Colonic mucosa (tissue), 4 donors: Measurements from ENCODE around the gene TMEM198. TPM values are rescaled to one million over a fixed set of nuclear protein-coding genes. Genes with fewer than 3 reads are reported as not detected.

ENCODE experiments used
- DNase-seq: peaks from one replicate; pipeline ENCODE4 v3.0.0-alpha.2; 2020
- H3K27ac ChIP-seq: fragments of 200-600 bp; one replicate; pipeline ENCODE4 v1.8.0; 2021
- H3K27me3 ChIP-seq: fragments of 200-600 bp; one replicate; pipeline ENCODE4 v1.8.0; 2021
- H3K36me3 ChIP-seq: fragments of 200-600 bp; one replicate; pipeline ENCODE4 v1.8.0; 2021
- H3K4me1 ChIP-seq: fragments of 200-600 bp; one replicate; pipeline ENCODE4 v1.8.0; 2021; ENCODE audit warnings: mild to moderate bottlenecking
- H3K4me3 ChIP-seq: fragments of 200-600 bp; one replicate; pipeline ENCODE4 v1.8.0; 2021
- H3K9ac ChIP-seq, 2 donors: one replicate each; pipeline ENCODE4 v1.7.0; 2013; ENCODE audit warnings: control low read depth in 2 of 2, low read depth in 2 of 2, low read length in 2 of 2
- H3K9me3 ChIP-seq: fragments of 200-600 bp; one replicate; pipeline ENCODE4 v1.8.0; 2021
- CTCF ChIP-seq: fragments of 200-600 bp; IDR thresholded peaks from one replicate; pipeline ENCODE4 v1.8.0; 2022; ENCODE audit warnings: antibody characterized with exemption, mild to moderate bottlenecking
- intact Hi-C: fragments of 100-400 bp; cut with DNase I; formaldehyde crosslinking; loops from one replicate; pipeline ENCODE4 v1.14.1; 2022
- total RNA-seq, 2 donors: library from RNA; stranded (reverse); fragmentation: NEBNext Ultra II Directional in 1 of 2; extraction: Animal tissue kit (Norgen Biotek cat#: 25700) in 1 of 2; gene quantifications; one replicate each; pipeline ENCODE4 v1.2.1, GENCODE V29; 2021
- donor health status: healthy.
- donor health status: DM: no; HTN: no; CAD: no.
- donor health status: DM: no; HTN: no; CAD: no.

Gene TMEM198
- total RNA-seq, 2 donors from 2014 or later: 1.7 to 2.9 TPM

DNA sequence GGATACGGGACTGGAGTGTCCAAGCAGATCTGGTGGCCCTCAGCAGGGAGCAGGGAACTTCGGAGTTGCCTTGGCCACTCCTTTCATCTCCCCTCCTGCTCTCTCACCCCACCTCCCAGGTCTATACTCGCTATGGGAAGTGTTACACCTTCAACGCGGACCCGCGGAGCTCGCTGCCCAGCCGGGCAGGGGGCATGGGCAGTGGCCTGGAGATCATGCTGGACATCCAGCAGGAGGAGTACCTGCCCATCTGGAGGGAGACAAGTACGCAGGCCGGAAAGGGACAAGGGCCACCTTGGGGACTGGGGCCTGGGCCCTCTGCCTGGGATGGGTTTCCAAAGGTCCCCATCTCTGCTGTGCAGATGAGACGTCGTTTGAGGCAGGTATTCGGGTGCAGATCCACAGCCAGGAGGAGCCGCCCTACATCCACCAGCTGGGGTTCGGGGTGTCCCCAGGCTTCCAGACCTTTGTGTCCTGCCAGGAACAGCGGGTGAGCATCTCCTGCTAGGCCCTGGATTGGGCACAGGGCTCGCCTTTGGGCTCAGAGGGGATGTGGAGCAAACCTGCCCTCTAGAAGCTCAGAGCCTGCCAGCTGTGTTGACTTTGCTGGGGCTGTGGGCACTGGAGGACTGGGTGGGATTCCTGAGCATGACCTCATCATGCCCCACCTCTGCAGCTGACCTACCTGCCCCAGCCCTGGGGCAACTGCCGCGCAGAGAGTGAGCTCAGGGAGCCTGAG lies 12.0 kb upstream of the TMEM198 start:
- Histone ChIP-seq H3K9me3 (no peaks in the 10 kb centered on the region), H3K36me3 (no peaks in the 10 kb centered on the region), H3K27me3 (peaks cover 16% of the 10 kb centered on the region), H3K4me3 (no peak overlapping the region), H3K27ac (no peak overlapping the region), H3K4me1 (no peaks in the 10 kb centered on the region), H3K9ac (no peak overlapping the region)
- DNase-seq: no peak
- intact Hi-C loops: loop anchor here (2.0 to 5.0 kb wide), 2 partner anchors 35 to 131 kb away; partner anchors contain the start of gene GMPPA
- TF ChIP-seq CTCF: no peak

DNA sequence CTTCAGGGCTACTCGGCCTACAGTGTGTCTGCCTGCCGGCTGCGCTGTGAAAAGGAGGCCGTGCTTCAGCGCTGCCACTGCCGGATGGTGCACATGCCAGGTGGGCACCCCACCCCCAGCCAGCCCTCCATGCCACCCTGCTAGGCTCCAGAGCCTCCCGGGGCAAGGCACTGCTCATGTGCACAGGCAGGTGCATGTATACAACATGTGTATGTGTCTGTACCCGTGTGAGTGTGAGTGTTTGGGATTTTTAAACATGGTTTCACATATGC lies 11.5 kb upstream of the TMEM198 start:
- H3K4me1 ChIP-seq: no peaks in the 10 kb centered on the region
- intact Hi-C loops: loop anchor here (5.0 kb wide), 1 partner anchor 35 kb away; the partner anchor contains the start of gene GMPPA
- H3K36me3 ChIP-seq: no peaks in the 10 kb centered on the region
- H3K9me3 ChIP-seq: no peaks in the 10 kb centered on the region
- no peak overlapping the region for H3K27ac ChIP-seq
- no peak for TF ChIP-seq CTCF
- DNase-seq: no peak
- H3K9ac ChIP-seq: no peak overlapping the region
- no peak overlapping the region for H3K4me3 ChIP-seq
- H3K27me3 ChIP-seq: peaks cover 16% of the 10 kb centered on the region

- no peak for TF ChIP-seq CTCF
- Histone ChIP-seq H3K27ac (no peak overlapping the region), H3K9ac (no peak overlapping the region), H3K27me3 (peaks cover 13% of the 10 kb centered on the region), H3K36me3 (no peaks in the 10 kb centered on the region), H3K9me3 (no peaks in the 10 kb centered on the region), H3K4me3 (no peak overlapping the region), H3K4me1 (no peaks in the 10 kb centered on the region)
- no peak for DNase-seq
- intact Hi-C loops: loop anchor here (5.0 kb wide), 1 partner anchor 37 kb away; the partner anchor contains the start of gene GMPPA
Measured at GRCh38 chr2:219533930-219534661, 9.7 kb upstream of the TMEM198 start.

DNA sequence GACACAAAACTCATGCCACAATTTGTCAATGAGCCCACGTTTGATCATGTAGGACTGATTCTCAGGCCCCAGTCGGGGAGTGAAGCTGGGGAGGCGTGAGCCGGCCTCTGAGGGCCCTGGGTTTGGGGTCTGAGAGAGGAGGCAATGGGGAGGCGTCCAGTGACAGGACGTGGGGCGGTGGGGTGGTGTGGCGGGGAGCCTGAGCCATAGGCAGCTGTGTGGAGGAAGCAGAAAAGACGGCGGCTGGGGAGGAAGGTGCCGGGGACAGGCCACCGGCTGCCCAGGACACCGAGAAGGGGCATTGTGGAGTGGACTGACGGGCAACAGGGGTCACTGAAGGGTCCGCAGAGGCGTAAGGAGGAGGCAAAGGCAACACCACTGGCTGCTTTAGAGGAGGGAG lies 7.4 kb upstream of the TMEM198 start:
- intact Hi-C loops: no loop called here
- Histone ChIP-seq H3K27me3 (peaks cover 5% of the 10 kb centered on the region), H3K27ac (no peak overlapping the region), H3K9ac (no peak overlapping the region), H3K9me3 (no peaks in the 10 kb centered on the region), H3K4me3 (no peak overlapping the region), H3K36me3 (no peaks in the 10 kb centered on the region), H3K4me1 (no peaks in the 10 kb centered on the region)
- DNase-seq: no peak
- no peak for TF ChIP-seq CTCF

- no peaks in the 10 kb centered on the region for H3K36me3 ChIP-seq
- peaks cover under 1% of the 10 kb centered on the region for H3K27me3 ChIP-seq
- H3K27ac ChIP-seq: no peak overlapping the region
- H3K4me3 ChIP-seq: no peak overlapping the region
- H3K4me1 ChIP-seq: no peaks in the 10 kb centered on the region
- H3K9ac ChIP-seq: no peak overlapping the region
- no peaks in the 10 kb centered on the region for H3K9me3 ChIP-seq
- no peak for TF ChIP-seq CTCF
- intact Hi-C loops: no loop called here
- DNase-seq: no peak
Measured at GRCh38 chr2:219536967-219537366, 6.9 kb upstream of the TMEM198 start.
